Mucosa of descending colon (tissue), 3 donors: Measurements from ENCODE around the gene VWC2. TPM values are rescaled to one million over a fixed set of nuclear protein-coding genes. Genes with fewer than 3 reads are reported as not detected.
"Not testable (repeated sequence)": the region's sequence is repeated elsewhere in the genome, so short reads cannot be mapped to it uniquely, and the experiment has no call there.

ENCODE experiments used
- ATAC-seq: fragments of 200-7000 bp; cut with Tn5 transposase; one replicate; pipeline ENCODE4 v1.9.1; 2020; ENCODE audit warnings: mild to moderate bottlenecking, moderate library complexity
- DNase-seq, 3 donors: peaks; one replicate each; pipeline ENCODE4 v3.0.0-alpha.2; 2020
- H3K36me3 ChIP-seq: fragments of 200-600 bp; one replicate; pipeline ENCODE4 v1.8.0; 2021; ENCODE audit warnings: low read depth, mild to moderate bottlenecking
- H3K4me1 ChIP-seq: fragments of 200-600 bp; one replicate; pipeline ENCODE4 v1.8.0; 2021; ENCODE audit warnings: low read depth, mild to moderate bottlenecking
- H3K4me3 ChIP-seq: fragments of 200-600 bp; one replicate; pipeline ENCODE4 v1.8.0; 2021; ENCODE audit warnings: mild to moderate bottlenecking
- H3K9me3 ChIP-seq: fragments of 200-600 bp; one replicate; pipeline ENCODE4 v1.8.0; 2021; ENCODE audit warnings: mild to moderate bottlenecking
- intact Hi-C, 2 donors: fragments of 100-400 bp; cut with DNase I in 1 of 2; cut with micrococcal nuclease in 1 of 2; formaldehyde crosslinking; loops; one replicate each; pipeline versions ENCODE4 v1.11.0 to v1.11.1; 2022; cut with DNase I, micrococcal nuclease
- total RNA-seq, 3 donors: library from RNA; stranded (reverse); fragmentation: NEBNext Ultra II Directional in 2 of 3; extraction: Animal tissue kit (Norgen Biotek cat#: 25700) in 2 of 3; gene quantifications; one replicate each; pipeline versions ENCODE4 v1.2.1 to v1.2.4, GENCODE V29; 2021 to 2023
- TF ChIP-seq, protein P1 (sequence below): fragments of 200-600 bp; IDR thresholded peaks from one replicate; pipeline ENCODE4 v1.8.0; 2022; ENCODE audit warnings: antibody characterized with exemption, mild to moderate bottlenecking
- donor health status: DM: no; HTN: no; CAD: no; lungs with moderate emphysema.
- donor health status: DM: no; HTN: no; CAD: no.
- donor health status: DM: no; HTN: yes; CAD: no.

VWC2 gene
- total RNA-seq, 3 donors from 2014 or later = 0.06 to 0.17 (median 0.14) TPM

DNA sequence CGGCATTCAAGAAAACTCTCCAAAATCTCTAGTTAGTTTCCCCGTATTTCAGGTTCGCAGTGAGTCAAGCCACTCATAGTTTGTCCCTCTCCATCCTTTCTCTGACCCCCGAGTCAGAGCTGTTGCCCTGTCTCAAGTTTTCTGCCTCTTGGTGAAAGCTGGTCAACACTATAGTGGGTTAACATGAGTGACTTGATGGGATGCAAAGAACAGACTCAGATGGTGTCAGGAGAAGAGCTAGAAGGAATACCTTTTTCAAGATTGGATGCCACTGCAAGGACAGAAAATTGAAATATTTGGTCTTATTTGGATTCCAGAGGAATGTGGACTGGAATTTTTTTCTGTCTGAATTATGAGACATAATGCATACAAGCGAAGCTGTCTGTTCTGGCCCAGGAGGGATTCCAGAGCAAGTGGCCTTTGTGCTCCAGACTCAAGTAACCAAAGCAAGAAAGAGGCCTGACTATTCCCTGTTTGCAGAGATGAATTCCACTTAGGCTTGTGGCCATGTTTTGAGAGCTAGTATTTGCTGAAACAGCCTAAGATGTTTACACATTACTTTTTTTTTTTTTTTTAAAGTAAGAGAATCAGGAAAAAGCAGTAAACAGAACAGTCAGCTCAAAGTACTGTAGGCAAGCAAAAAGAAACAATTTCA, 67.4 kb downstream of the VWC2 start:
- Histone ChIP-seq H3K4me1 (no peaks in the 10 kb centered on the region), H3K9me3 (no peaks in the 10 kb centered on the region), H3K4me3 (no peak overlapping the region), H3K36me3 (no peaks in the 10 kb centered on the region)
- DNase-seq = no peak
- intact Hi-C loops = no loop called here
- TF ChIP-seq, protein P1, sequence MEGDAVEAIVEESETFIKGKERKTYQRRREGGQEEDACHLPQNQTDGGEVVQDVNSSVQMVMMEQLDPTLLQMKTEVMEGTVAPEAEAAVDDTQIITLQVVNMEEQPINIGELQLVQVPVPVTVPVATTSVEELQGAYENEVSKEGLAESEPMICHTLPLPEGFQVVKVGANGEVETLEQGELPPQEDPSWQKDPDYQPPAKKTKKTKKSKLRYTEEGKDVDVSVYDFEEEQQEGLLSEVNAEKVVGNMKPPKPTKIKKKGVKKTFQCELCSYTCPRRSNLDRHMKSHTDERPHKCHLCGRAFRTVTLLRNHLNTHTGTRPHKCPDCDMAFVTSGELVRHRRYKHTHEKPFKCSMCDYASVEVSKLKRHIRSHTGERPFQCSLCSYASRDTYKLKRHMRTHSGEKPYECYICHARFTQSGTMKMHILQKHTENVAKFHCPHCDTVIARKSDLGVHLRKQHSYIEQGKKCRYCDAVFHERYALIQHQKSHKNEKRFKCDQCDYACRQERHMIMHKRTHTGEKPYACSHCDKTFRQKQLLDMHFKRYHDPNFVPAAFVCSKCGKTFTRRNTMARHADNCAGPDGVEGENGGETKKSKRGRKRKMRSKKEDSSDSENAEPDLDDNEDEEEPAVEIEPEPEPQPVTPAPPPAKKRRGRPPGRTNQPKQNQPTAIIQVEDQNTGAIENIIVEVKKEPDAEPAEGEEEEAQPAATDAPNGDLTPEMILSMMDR = no peak
- ATAC-seq = no peak

DNA sequence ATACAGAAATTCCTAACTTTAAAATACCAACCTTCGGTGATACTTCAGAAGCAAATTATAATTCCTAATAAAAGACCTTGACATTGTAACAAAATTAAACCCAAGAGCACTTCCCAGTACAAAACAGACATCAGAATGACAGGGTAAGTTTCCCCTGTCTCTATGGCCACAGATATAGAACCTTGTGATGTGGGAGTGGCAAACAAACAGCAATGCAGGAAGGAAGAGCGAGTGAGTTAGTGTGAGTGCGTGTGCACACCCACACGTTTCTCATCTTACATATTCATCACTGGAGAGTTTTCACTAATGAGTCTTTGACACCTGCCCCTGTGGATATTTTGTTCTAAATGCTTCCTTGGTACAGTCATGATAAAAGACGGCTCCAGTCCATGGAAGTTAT, 72.2 kb downstream of the VWC2 start:
- ATAC-seq (no peak), DNase-seq (no peak)
- Histone ChIP-seq H3K36me3 (no peaks in the 10 kb centered on the region), H3K4me3 (no peak overlapping the region), H3K4me1 (no peaks in the 10 kb centered on the region), H3K9me3 (no peaks in the 10 kb centered on the region)
- intact Hi-C loops = no loop called here
- TF ChIP-seq, protein P1 = no peak

DNA sequence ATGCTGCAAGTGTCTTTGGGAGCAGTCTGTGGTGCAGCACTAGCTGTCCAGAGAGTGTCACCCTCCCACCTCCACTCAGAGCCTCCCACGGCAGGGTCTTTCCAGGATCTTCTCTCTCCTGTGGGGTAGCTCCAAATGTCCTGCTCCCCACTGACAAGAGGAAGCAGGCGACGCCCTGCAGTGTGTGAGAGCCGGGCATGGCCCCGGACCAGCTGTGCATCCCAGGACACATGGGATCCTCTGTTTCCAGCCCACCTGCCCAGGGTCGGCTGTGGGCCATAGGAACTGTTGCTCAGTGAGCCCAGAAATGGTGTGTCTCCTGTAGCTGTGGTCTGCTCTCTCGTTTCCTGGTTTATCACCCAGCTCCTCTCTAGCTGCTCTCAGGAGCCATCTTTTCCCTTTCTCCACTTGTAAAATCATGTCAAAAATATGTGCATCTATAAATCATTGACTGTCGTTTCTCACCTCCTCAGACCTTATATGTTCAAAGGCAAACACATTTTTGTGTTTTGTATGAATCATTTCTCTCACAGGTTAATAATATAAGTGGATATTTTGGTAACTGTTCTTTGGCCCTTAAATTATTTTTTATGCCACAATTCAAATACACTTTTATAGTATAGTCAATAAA, 74.9 kb downstream of the VWC2 start:
- intact Hi-C loops = no loop called here
- TF ChIP-seq, protein P1 = no peak

DNA sequence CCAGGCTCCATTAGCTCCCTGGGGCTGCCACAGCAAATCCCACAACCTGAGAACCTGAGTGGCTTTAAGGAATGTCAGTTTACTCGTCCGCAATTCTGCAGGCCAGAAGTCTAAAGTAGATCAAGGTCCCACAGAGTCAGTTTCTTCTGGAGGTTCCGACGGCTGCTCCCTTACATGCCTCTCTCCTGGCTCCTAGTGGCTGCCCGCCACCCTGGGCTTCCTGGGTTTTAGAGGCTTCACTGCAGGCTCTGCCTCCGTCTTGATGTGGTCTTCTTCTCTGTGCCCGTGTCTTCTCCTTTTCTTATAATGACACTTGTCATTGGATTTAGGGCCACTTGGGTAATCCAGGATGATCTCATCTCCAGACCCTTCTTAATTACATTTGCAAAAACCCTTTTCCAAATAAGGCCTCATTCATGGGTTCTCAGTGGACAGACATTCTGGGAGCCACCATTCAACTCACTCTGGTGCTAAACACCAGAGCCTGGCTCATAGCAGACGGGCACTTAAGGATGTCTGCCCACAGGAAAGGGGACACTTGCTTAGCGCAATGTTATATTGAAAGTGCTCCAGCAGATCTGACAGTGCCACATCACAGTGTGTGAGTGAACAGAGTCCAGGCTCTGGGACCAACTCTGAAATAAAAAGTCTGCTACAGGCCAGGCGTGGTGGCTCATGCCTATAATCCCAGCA, 77.6 kb downstream of the VWC2 start:
- Histone ChIP-seq H3K4me1 (no peaks in the 10 kb centered on the region), H3K4me3 (no peak overlapping the region), H3K36me3 (no peaks in the 10 kb centered on the region), H3K9me3 (no peaks in the 10 kb centered on the region)
- ATAC-seq (no peak), DNase-seq (no peak)
- TF ChIP-seq, protein P1 = no peak
- intact Hi-C loops = loop anchor here in 1 of 2 donors (10.0 kb wide), 1 partner anchor 1556 kb away; no protein-coding TSS in a partner anchor

More for the DNA sequence above, 74.9 kb downstream of the VWC2 start:
- DNase-seq (no peak), ATAC-seq (no peak)
- no peaks in the 10 kb centered on the region for H3K4me1 ChIP-seq
- no peaks in the 10 kb centered on the region for H3K36me3 ChIP-seq
- no peak overlapping the region for H3K4me3 ChIP-seq
- no peaks in the 10 kb centered on the region for H3K9me3 ChIP-seq

DNA sequence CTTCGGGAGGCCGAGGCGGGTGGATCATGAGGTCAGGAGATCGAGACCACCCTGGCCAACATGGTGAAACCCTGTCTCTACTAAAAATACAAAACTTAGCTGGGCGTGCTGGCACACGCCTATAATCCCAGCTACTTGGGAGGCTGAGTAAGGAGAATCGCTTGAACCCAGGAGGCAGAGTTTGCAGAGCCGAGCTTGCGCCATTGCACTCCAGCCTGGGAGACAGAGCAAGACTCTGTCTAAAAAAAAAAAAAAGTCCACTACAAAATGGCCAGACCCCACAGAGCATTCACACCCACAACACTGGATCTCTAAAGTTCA, 78.1 kb downstream of the VWC2 start:
- H3K9me3 ChIP-seq, H3K4me1 ChIP-seq, H3K4me3 ChIP-seq, H3K36me3 ChIP-seq, DNase-seq, ATAC-seq: not testable (repeated sequence)
- intact Hi-C loops = loop anchor here in 1 of 2 donors (10.0 kb wide), 1 partner anchor 1557 kb away; no protein-coding TSS in a partner anchor
